ENCODE measurements around the gene PEX10.

DNA sequence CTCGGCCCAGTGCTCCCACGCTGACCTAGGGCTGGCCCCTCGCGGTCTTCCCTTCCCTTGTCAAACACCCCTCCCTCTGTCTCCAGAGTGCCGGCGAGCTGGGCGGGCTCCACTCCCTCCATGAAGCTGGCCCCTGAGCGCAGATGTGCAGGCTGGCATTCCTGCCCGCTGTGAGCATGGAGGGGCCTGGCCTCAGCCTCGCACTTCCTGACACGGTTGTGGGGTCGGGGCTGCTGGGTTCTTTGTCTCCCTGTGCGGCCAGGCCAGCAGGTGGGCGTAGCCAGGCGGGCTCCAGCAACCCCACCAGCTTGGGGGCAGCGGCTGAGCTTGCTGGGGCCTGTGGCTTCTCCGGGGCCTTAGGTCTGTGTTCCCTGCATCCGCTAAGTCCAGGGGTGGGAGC is 14.2 kb upstream of the PEX10 start:
- no peak for TF ChIP-seq ZNF274 (IDR thresholded peaks at IDR 0.05; ENCODE audit: borderline replicate concordance, extremely low read depth, low read length)
- TF ChIP-seq, protein P1, sequence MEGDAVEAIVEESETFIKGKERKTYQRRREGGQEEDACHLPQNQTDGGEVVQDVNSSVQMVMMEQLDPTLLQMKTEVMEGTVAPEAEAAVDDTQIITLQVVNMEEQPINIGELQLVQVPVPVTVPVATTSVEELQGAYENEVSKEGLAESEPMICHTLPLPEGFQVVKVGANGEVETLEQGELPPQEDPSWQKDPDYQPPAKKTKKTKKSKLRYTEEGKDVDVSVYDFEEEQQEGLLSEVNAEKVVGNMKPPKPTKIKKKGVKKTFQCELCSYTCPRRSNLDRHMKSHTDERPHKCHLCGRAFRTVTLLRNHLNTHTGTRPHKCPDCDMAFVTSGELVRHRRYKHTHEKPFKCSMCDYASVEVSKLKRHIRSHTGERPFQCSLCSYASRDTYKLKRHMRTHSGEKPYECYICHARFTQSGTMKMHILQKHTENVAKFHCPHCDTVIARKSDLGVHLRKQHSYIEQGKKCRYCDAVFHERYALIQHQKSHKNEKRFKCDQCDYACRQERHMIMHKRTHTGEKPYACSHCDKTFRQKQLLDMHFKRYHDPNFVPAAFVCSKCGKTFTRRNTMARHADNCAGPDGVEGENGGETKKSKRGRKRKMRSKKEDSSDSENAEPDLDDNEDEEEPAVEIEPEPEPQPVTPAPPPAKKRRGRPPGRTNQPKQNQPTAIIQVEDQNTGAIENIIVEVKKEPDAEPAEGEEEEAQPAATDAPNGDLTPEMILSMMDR (IDR thresholded peaks at IDR 0.05; ENCODE audit: control extremely low read depth in 1 of 3, insufficient read depth in 1 of 3, low read depth in 1 of 3, low read length in 3 of 3) = no peak
- TF ChIP-seq RAD21 (IDR thresholded peaks at IDR 0.05 in 1 of 2, conservative IDR thresholded peaks at IDR 0.05 in 1 of 2; ENCODE audit: low read depth in 2 of 2, low read length in 2 of 2) = no peak
- TF ChIP-seq HDAC2 (IDR thresholded peaks at IDR 0.05; ENCODE audit: borderline replicate concordance in 1 of 2, low read depth in 2 of 2, low read length in 2 of 2) = no peak
- TF ChIP-seq, protein P2, sequence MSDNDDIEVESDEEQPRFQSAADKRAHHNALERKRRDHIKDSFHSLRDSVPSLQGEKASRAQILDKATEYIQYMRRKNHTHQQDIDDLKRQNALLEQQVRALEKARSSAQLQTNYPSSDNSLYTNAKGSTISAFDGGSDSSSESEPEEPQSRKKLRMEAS (IDR thresholded peaks at IDR 0.05) = no peak
- no peak for TF ChIP-seq EP300 (IDR thresholded peaks at IDR 0.05; ENCODE audit: borderline replicate concordance in 1 of 2, low read depth in 2 of 2, low read length in 2 of 2)
- no peak for TF ChIP-seq POLR2A (IDR thresholded peaks at IDR 0.05; ENCODE audit: control extremely low read depth in 1 of 2, low read depth in 2 of 2, low read length in 2 of 2)
- no peak for TF ChIP-seq EZH2 (IDR thresholded peaks at IDR 0.05; ENCODE audit: low read depth, low read length, severe bottlenecking)
- no peak for TF ChIP-seq POLR2AphosphoS5 (IDR thresholded peaks at IDR 0.05; ENCODE audit: low read depth, low read length)

All from H1 (cell line).